CD4-positive, CD25-positive, alpha-beta regulatory T cell (primary cell): ENCODE results near the gene HDAC4. TPM values are rescaled to one million over a fixed set of nuclear protein-coding genes. Genes with fewer than 3 reads are reported as not detected.

Source experiments
- ATAC-seq, 2 donors: fragments of 150-1000 bp; cut with Tn5 transposase; one replicate each; pipeline ENCODE4 v1.10.0; 2021; ENCODE audit warnings: low read depth in 2 of 2, moderate number of reproducible peaks in 2 of 2, moderate library complexity in 1 of 2
- DNase-seq, 3 donors: peaks; one replicate each; pipeline versions ENCODE4 v3.0.0 to v3.0.0-alpha.2; 2012 to 2022; ENCODE audit warnings: mixed read lengths in 1 of 3
- H3K27ac ChIP-seq: one replicate; pipeline ENCODE4 v1.7.0; 2013; ENCODE audit warnings: mild to moderate bottlenecking, low read length; ENCODE audit not compliant: insufficient read depth, poor library complexity, severe bottlenecking
- H3K27me3 ChIP-seq: one replicate; pipeline ENCODE4 v1.7.0; 2013; ENCODE audit warnings: low read length; ENCODE audit not compliant: control insufficient read depth, insufficient read depth
- H3K36me3 ChIP-seq: one replicate; pipeline ENCODE4 v1.7.0; 2013; ENCODE audit warnings: mild to moderate bottlenecking, low read length, moderate library complexity; ENCODE audit not compliant: control insufficient read depth, insufficient read depth
- H3K4me1 ChIP-seq: 2 replicates; pipeline ENCODE4 v1.7.0; 2013; ENCODE audit warnings: mild to moderate bottlenecking, low read length; ENCODE audit not compliant: insufficient read depth, control insufficient read depth, poor library complexity, severe bottlenecking
- H3K4me3 ChIP-seq: one replicate; pipeline ENCODE4 v1.7.0; 2013; ENCODE audit warnings: low read depth, mild to moderate bottlenecking, low read length, moderate library complexity
- H3K9me3 ChIP-seq, 2 experiments: 1 replicate in 1 of 2; 2 replicates in 1 of 2; pipeline ENCODE4 v1.7.0; 2013; ENCODE audit warnings: low read length in 2 of 2, mild to moderate bottlenecking in 1 of 2, moderate library complexity in 1 of 2; ENCODE audit not compliant: control insufficient read depth in 2 of 2
- H3K27ac Mint-ChIP-seq, 3 donors: one replicate each; pipeline ENCODE4 v1.8.0; 2020 to 2022; ENCODE audit warnings: mild to moderate bottlenecking in 3 of 3, mixed read lengths in 3 of 3, moderate library complexity in 2 of 3
- H3K27me3 Mint-ChIP-seq: one replicate; pipeline ENCODE4 v1.8.0; 2022; ENCODE audit warnings: mild to moderate bottlenecking, mixed read lengths
- H3K36me3 Mint-ChIP-seq: one replicate; pipeline ENCODE4 v1.8.0; 2020; ENCODE audit warnings: mixed read lengths
- H3K4me1 Mint-ChIP-seq, 4 donors: one replicate each; pipeline ENCODE4 v1.8.0; 2020 to 2022; ENCODE audit warnings: mixed read lengths in 4 of 4, mild to moderate bottlenecking in 1 of 4
- H3K4me3 Mint-ChIP-seq, 4 donors: one replicate each; pipeline ENCODE4 v1.8.0; 2020 to 2022; ENCODE audit warnings: mild to moderate bottlenecking in 4 of 4, mixed read lengths in 4 of 4, moderate library complexity in 3 of 4
- H3K9me3 Mint-ChIP-seq, 7 donors: one replicate each; pipeline ENCODE4 v1.8.0; 2020 to 2022; ENCODE audit warnings: mixed read lengths in 7 of 7, mild to moderate bottlenecking in 3 of 7, moderate library complexity in 2 of 7
- polyA plus RNA-seq, 4 donors: library from polyadenylated mRNA; unstranded; fragments of 300-500 nt; fragmentation: Illumina TruSeq; gene quantifications; one replicate each; pipeline ENCODE4 v1.2.3, GENCODE V29; 2021
- total RNA-seq: library from RNA; stranded (reverse); gene quantifications from one replicate; pipeline ENCODE4 v1.2.3, GENCODE V29; 2022

HDAC4 gene
- total and polyA plus RNA-seq, 5 donors from 2014 or later = 6.5 to 118 (median 8.6) TPM

DNA sequence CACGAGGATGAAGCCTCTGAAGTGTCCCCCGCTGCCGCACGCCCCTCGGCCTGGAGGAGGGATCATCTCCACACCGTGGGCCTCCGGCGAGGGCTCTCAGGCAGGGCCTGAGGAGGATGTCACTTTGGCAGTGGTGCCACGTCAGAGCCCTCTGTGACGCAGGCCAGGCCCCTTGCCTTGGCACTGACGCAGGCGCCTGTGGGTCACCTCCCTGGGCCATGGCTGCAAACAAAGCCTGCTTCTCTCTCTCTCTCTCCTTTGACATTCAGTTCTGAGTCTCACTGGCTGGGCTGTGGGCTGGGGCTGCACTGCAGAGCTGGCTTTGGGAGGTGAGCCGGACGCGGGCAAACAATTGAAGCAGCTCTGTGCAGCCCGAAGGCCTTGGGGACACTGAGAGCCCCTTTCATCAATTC lies 279.2 kb downstream of the HDAC4 start:
- Mint-ChIP-seq H3K4me1 (peaks cover 0 to 32% (median 11%) of the 10 kb centered on the region in 4 donors), H3K27ac (peak overlapping the region in 1 of 3 donors; percentile 76), H3K36me3 (peaks cover 29% of the 10 kb centered on the region), H3K9me3 (peaks cover 0 to 2% (median 0%) of the 10 kb centered on the region in 7 donors), H3K4me3 (peak overlapping the region in 1 of 4 donors; percentile 60), H3K27me3 (no peaks in the 10 kb centered on the region)
- no peaks in the 10 kb centered on the region for H3K4me1 ChIP-seq
- no peak overlapping the region for H3K27ac ChIP-seq
- H3K27me3 ChIP-seq = no peaks in the 10 kb centered on the region
- no peak for ATAC-seq
- peaks cover 32% of the 10 kb centered on the region for H3K36me3 ChIP-seq
- no peak overlapping the region for H3K4me3 ChIP-seq
- H3K9me3 ChIP-seq = no peaks in the 10 kb centered on the region
- no peak for DNase-seq

DNA sequence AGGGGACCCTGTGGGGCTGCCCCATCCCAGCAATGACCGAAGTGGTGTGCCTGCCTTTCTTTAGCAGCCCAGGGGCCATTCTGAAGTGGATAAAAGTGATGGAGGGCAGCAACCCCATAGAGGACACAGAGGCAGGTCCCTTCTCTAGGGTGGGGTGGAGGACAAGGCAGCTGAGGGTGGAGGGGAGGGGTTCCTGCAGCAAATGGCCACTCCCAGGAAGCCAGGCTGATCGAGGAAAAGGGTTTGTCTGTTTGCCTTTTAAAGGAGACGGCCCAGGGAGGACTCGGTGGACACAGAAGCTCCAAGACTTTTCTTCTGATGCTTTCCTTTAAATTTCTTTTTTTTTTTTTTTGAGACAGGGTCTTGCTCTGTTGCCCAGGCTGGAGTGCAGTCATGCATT lies 280.2 kb downstream of the HDAC4 start:
- Mint-ChIP-seq H3K27me3 (no peaks in the 10 kb centered on the region), H3K9me3 (peaks cover 0 to 2% (median 0%) of the 10 kb centered on the region in 7 donors), H3K4me1 (peaks cover 0 to 32% (median 11%) of the 10 kb centered on the region in 4 donors), H3K36me3 (peaks cover 30% of the 10 kb centered on the region), H3K4me3 (peak overlapping the region in 1 of 4 donors; percentile 21), H3K27ac (peak overlapping the region in 1 of 3 donors; percentile 78)
- Histone ChIP-seq H3K27ac (no peak overlapping the region), H3K4me1 (no peaks in the 10 kb centered on the region), H3K9me3 (no peaks in the 10 kb centered on the region), H3K36me3 (peaks cover 23% of the 10 kb centered on the region), H3K27me3 (no peaks in the 10 kb centered on the region), H3K4me3 (no peak overlapping the region)
- DNase-seq = peak in 1 of 3 donors; percentile 78
- ATAC-seq = no peak

DNA sequence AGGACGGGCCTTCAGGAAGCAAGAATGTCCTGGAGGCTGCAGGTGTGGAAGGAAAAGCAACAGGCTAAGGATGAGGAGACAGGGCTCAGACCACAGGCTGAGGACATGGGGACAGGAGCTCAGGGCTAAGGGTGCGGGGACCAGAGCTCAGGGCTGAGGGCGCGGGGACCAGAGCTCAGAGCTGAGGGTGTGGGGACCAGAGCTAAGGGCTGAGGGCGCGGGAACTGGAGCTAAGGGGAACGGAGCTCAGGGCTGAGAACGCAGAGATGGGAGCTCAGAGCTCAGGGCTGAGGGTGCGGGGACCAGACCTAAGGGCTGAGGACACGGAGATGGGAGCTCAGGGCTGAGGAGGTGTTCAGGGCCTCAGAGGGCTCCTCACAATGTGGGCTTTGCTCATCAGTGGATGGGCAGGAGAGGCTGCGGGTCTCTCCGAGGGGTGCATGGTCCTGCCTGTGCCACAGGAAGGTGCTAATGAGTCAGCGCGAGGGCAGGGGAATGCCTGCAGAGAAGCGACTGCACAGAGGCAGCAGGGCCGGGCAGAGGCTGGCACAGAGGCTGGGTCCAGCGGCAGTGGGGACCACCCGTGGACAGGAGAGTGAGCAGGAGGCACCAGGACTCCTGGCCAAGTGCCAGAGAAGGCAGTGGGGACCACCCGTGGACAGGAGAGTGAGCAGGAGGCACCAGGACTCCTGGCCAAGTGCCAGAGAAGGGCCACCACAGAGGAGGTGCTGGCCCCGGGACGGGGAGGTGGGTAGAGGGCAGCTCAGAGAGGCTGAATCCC lies 281.3 kb downstream of the HDAC4 start:
- H3K9me3 ChIP-seq = no peaks in the 10 kb centered on the region
- no peak for DNase-seq
- Mint-ChIP-seq H3K27ac (peak overlapping the region in 1 of 3 donors; percentile 78), H3K4me1 (peaks cover 0 to 32% (median 11%) of the 10 kb centered on the region in 4 donors), H3K27me3 (no peaks in the 10 kb centered on the region), H3K36me3 (peaks cover 19% of the 10 kb centered on the region), H3K9me3 (no peaks in the 10 kb centered on the region), H3K4me3 (no peak overlapping the region)
- no peaks in the 10 kb centered on the region for H3K4me1 ChIP-seq
- no peak overlapping the region for H3K27ac ChIP-seq
- H3K36me3 ChIP-seq = peaks cover 15% of the 10 kb centered on the region
- ATAC-seq = no peak
- H3K4me3 ChIP-seq = no peak overlapping the region
- no peaks in the 10 kb centered on the region for H3K27me3 ChIP-seq

DNA sequence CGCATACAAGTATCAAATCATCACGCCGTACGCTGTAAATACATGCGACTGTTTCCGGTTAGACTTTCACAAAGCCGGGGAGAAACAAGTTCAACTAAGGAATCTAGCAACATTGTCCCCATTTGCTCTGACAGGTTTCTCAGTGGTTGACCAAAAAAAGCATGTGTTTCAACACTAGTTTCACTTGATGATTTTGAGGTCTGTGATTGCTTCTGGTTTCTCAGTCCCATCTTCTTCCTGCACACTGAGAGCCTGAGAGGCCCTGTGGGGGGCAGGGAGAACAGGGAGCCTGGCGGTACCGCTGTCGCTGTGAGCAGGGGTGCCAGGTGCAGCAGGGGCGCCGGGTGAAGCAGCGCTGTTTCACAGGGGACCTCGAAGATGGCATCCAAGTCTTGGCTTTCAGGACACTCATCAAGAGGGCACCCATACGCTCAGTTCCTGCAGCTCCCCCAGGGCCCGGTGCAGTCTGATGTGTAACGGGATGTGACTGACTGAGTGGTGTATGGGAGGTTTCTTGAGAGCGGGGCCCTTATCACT lies 282.1 kb downstream of the HDAC4 start:
- peaks cover 15% of the 10 kb centered on the region for H3K36me3 ChIP-seq
- peak in 1 of 3 donors; percentile 19 for DNase-seq
- no peaks in the 10 kb centered on the region for H3K27me3 ChIP-seq
- Mint-ChIP-seq H3K27ac (peak overlapping the region; percentile 29 to 76 (median 72)), H3K27me3 (no peaks in the 10 kb centered on the region), H3K9me3 (no peaks in the 10 kb centered on the region), H3K4me1 (peaks cover 0 to 32% (median 11%) of the 10 kb centered on the region in 4 donors), H3K4me3 (peak overlapping the region in 1 of 4 donors; percentile 8), H3K36me3 (peaks cover 14% of the 10 kb centered on the region)
- ATAC-seq = no peak
- H3K27ac ChIP-seq = no peak overlapping the region
- no peaks in the 10 kb centered on the region for H3K9me3 ChIP-seq
- H3K4me1 ChIP-seq = no peaks in the 10 kb centered on the region
- no peak overlapping the region for H3K4me3 ChIP-seq

DNA sequence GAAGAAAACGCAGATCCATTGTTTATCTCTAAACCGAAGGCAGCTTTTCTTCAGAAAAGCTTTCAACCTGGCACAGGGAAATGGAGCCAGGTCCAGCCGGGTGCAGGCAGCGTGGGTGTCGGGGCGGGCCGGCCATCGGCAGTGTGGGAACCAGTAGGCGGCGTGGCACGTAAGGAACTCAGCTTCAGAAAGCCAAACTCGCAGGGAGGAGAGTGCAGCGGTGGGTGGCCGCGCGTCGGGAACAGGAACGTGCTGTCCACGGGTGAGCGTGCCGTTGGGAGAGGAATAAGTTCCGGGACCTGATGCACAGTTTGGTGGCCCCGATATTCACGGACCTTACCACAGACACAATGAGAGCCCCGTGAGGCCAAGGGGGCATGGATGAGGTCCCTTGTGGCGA lies 282.6 kb downstream of the HDAC4 start:
- H3K9me3 Mint-ChIP-seq = no peaks in the 10 kb centered on the region

DNA sequence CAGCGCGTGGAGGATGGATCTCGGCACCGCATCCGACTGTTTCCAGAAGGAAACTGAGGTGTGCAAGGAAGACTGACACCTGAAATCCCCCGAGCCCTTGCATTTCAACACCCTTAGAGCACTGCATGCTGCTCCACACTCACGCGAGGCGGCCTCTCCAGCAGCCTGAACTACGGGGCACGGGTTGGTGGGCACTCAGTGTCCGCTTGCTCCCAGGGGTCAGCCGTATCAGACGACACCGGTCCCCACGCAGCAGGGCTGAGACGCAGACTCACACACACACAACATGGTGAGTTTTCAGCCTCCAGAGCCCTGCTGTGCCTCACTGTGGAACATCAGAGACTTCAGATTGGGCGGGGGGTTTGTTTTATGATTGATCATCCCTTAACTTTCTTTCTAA lies 283.0 kb downstream of the HDAC4 start:
- peak overlapping the region in 1 of 3 donors; percentile 62 for H3K27ac Mint-ChIP-seq
- H3K4me3 Mint-ChIP-seq = peak overlapping the region in 1 of 4 donors; percentile 35
- DNase-seq (no peak), ATAC-seq (no peak)
- no peaks in the 10 kb centered on the region for H3K27me3 Mint-ChIP-seq
- H3K4me3 ChIP-seq = no peak overlapping the region
- H3K9me3 ChIP-seq = no peaks in the 10 kb centered on the region
- H3K9me3 Mint-ChIP-seq = no peaks in the 10 kb centered on the region
- H3K36me3 ChIP-seq = peaks cover 17% of the 10 kb centered on the region
- no peaks in the 10 kb centered on the region for H3K27me3 ChIP-seq
- H3K4me1 Mint-ChIP-seq = peaks cover 0 to 32% (median 11%) of the 10 kb centered on the region in 4 donors
- no peak overlapping the region for H3K27ac ChIP-seq
- H3K4me1 ChIP-seq = no peaks in the 10 kb centered on the region
- peaks cover 13% of the 10 kb centered on the region for H3K36me3 Mint-ChIP-seq

More for the DNA sequence above, 282.6 kb downstream of the HDAC4 start:
- Histone ChIP-seq H3K4me1 (no peaks in the 10 kb centered on the region), H3K9me3 (no peaks in the 10 kb centered on the region), H3K27me3 (no peaks in the 10 kb centered on the region), H3K27ac (no peak overlapping the region), H3K36me3 (peaks cover 15% of the 10 kb centered on the region), H3K4me3 (no peak overlapping the region)
- Mint-ChIP-seq H3K27me3 (no peaks in the 10 kb centered on the region), H3K36me3 (peaks cover 13% of the 10 kb centered on the region), H3K27ac (peak overlapping the region in 1 of 3 donors; percentile 62), H3K4me1 (peaks cover 0 to 32% (median 11%) of the 10 kb centered on the region in 4 donors), H3K4me3 (peak overlapping the region in 1 of 4 donors; percentile 35)
- DNase-seq = no peak
- ATAC-seq = no peak

DNA sequence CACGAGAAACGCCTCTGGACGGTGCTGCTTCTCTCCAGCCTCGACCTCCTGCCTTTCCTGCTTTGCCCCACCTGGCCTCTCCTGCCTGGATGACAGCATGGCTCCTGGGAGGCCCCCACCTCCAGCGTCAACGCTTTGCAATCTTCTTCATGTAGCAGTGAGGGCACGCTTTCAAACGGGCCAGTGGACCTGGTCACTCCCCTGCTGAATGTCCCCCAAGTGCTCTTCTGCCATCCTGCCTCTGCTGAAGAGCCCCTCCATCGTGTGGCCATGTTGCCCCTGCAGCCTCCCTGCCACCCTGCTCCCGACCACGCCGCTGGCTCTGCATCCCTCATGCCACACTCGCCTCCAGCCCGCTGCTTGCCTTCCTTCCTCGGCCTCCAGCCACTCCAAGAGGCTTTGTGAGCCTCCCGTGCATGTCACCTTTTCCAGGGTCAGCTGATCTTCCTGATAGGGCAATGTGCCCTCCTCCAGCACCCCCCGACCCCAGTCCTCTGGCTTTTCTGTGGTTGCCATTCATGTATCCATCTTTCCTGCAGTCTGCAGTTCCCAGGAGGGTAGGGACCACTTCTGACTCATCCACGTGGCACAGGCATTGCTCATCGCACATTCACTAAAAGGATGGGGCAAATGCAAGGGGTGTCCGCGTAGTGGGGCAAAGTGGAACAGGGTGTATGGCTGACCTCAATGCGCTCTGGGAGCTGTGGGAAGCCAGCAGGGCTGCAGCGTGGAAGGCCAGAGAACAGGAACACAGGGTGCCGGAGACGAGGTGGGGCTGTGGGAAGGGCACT lies 284.2 kb downstream of the HDAC4 start:
- no peak overlapping the region for H3K4me3 ChIP-seq
- peaks cover 6% of the 10 kb centered on the region for H3K36me3 Mint-ChIP-seq
- H3K27me3 Mint-ChIP-seq = no peaks in the 10 kb centered on the region
- no peaks in the 10 kb centered on the region for H3K9me3 Mint-ChIP-seq
- H3K9me3 ChIP-seq = no peaks in the 10 kb centered on the region
- no peak overlapping the region for H3K27ac ChIP-seq
- H3K4me1 ChIP-seq = no peaks in the 10 kb centered on the region
- H3K27ac Mint-ChIP-seq = peak overlapping the region in 2 of 3 donors; percentile 23 to 86
- peak overlapping the region in 3 of 4 donors; percentile 46 to 61 (median 49) for H3K4me3 Mint-ChIP-seq
- H3K36me3 ChIP-seq = peaks cover 22% of the 10 kb centered on the region
- H3K27me3 ChIP-seq = no peaks in the 10 kb centered on the region
- H3K4me1 Mint-ChIP-seq = peaks cover 0 to 30% (median 9%) of the 10 kb centered on the region in 4 donors
- no peak for DNase-seq
- ATAC-seq = no peak
